HepG2 (cell line): ENCODE data around the gene DDAH2. TPM values are rescaled to one million over a fixed set of nuclear protein-coding genes. Genes with fewer than 3 reads are reported as not detected.

Source experiments
- ATF6 ChIP-seq: sonication (generic); formaldehyde crosslinking; conservative IDR thresholded peaks from 2 replicates; pipeline ENCODE4 v1.4.0; 2020; ENCODE audit warnings: missing genetic modification reagents
- CENPT ChIP-seq: sonication (generic); formaldehyde crosslinking; IDR thresholded peaks from 2 replicates; pipeline ENCODE4 v1.8.0; 2022; ENCODE audit warnings: low read depth, mild to moderate bottlenecking, moderate library complexity, missing genetic modification reagents
- DBP ChIP-seq: sonication (generic); formaldehyde crosslinking; IDR thresholded peaks from 2 replicates; pipeline ENCODE4 v1.4.0; 2020; ENCODE audit warnings: missing genetic modification reagents; ENCODE audit errors: not compliant biosample characterization
- DRAP1 ChIP-seq: IDR thresholded peaks from 2 replicates; pipeline ENCODE4 v1.6.1; 2016; ENCODE audit warnings: missing genetic modification reagents, missing compliant biosample characterization
- HMGXB4 ChIP-seq, 2 experiments: sonication (generic) in 1 of 2; formaldehyde crosslinking in 1 of 2; IDR thresholded peaks; 2 replicates each; pipeline versions ENCODE4 v1.4.0 to v1.6.1; 2018 to 2020; ENCODE audit warnings: missing genetic modification reagents in 2 of 2, borderline replicate concordance in 1 of 2, low read depth in 1 of 2, mild to moderate bottlenecking in 1 of 2, missing biosample characterization in 1 of 2
- ISL2 ChIP-seq: sonication (generic); formaldehyde crosslinking; IDR thresholded peaks from 2 replicates; pipeline ENCODE4 v1.5.0; 2020; ENCODE audit warnings: missing genetic modification reagents
- MYNN ChIP-seq: sonication (generic); formaldehyde crosslinking; IDR thresholded peaks from 2 replicates; pipeline ENCODE4 v1.4.0; 2020; ENCODE audit warnings: mild to moderate bottlenecking, low read depth, missing genetic modification reagents
- NR2F1 ChIP-seq, 2 experiments: fragments of 450-650 bp in 1 of 2; formaldehyde crosslinking in 1 of 2; IDR thresholded peaks; 2 replicates each; pipeline versions ENCODE4 v1.5.0 to v1.6.1; 2016 to 2020; ENCODE audit warnings: mild to moderate bottlenecking in 1 of 2, missing compliant biosample characterization in 1 of 2, missing genetic modification reagents in 1 of 2, moderate library complexity in 1 of 2
- PPARG ChIP-seq: conservative IDR thresholded peaks from 2 replicates; pipeline ENCODE4 v1.6.1; 2016; ENCODE audit warnings: missing biosample characterization, missing genetic modification reagents
- SAP130 ChIP-seq: IDR thresholded peaks from 2 replicates; pipeline ENCODE4 v1.6.1; 2016; ENCODE audit warnings: low read depth
- SATB2 ChIP-seq: sonication (generic); formaldehyde crosslinking; IDR thresholded peaks from 2 replicates; pipeline ENCODE4 v1.5.0; 2020; ENCODE audit warnings: missing genetic modification reagents
- SOX6 ChIP-seq, 2 experiments: fragments of 450-650 bp in 1 of 2; sonication (generic) in 1 of 2; formaldehyde crosslinking in 1 of 2; IDR thresholded peaks; 2 replicates each; pipeline versions ENCODE4 v1.4.0 to v1.6.1; 2017 to 2020; ENCODE audit warnings: antibody characterized with exemption in 1 of 2, mild to moderate bottlenecking in 1 of 2, missing genetic modification reagents in 1 of 2
- SP2 ChIP-seq: sonication (generic); formaldehyde crosslinking; IDR thresholded peaks from 2 replicates; pipeline ENCODE4 v1.5.1; 2020; ENCODE audit warnings: mild to moderate bottlenecking, missing genetic modification reagents
- SP4 ChIP-seq: sonication (generic); formaldehyde crosslinking; IDR thresholded peaks from 2 replicates; pipeline ENCODE4 v1.8.1; 2023; ENCODE audit warnings: mild to moderate bottlenecking, missing genetic modification reagents
- TOE1 ChIP-seq: sonication (generic); formaldehyde crosslinking; IDR thresholded peaks from 2 replicates; pipeline ENCODE4 v1.4.0; 2020; ENCODE audit warnings: mild to moderate bottlenecking, missing genetic modification reagents
- ZBTB3 ChIP-seq: sonication (generic); formaldehyde crosslinking; IDR thresholded peaks from 2 replicates; pipeline ENCODE4 v1.4.0; 2020; ENCODE audit warnings: low read depth, mild to moderate bottlenecking, moderate library complexity, missing genetic modification reagents, borderline replicate concordance
- ZFP37 ChIP-seq: sonication (generic); formaldehyde crosslinking; IDR thresholded peaks from 2 replicates; pipeline ENCODE4 v1.4.0; 2020; ENCODE audit warnings: missing genetic modification reagents, borderline replicate concordance
- ZNF432 ChIP-seq: sonication (generic); formaldehyde crosslinking; IDR thresholded peaks from 2 replicates; pipeline ENCODE4 v1.5.0; 2020; ENCODE audit warnings: missing genetic modification reagents, mild to moderate bottlenecking, borderline replicate concordance
- ZNF614 ChIP-seq: IDR thresholded peaks from 2 replicates; pipeline ENCODE4 v1.6.1; 2018; ENCODE audit warnings: missing biosample characterization, missing genetic modification reagents, inconsistent platforms, borderline replicate concordance
- ZNF746 ChIP-seq: sonication (generic); formaldehyde crosslinking; IDR thresholded peaks from 2 replicates; pipeline ENCODE4 v1.8.0; 2022; ENCODE audit warnings: mild to moderate bottlenecking, missing genetic modification reagents
- ZNF878 ChIP-seq: sonication (generic); formaldehyde crosslinking; IDR thresholded peaks from 2 replicates; pipeline ENCODE4 v1.8.1; 2023; ENCODE audit warnings: mild to moderate bottlenecking, missing genetic modification reagents, moderate library complexity
- polyA plus RNA-seq, 8 experiments: library from polyadenylated mRNA; depleted of rRNA in 3 of 8; stranded (reverse) in 7 of 8; unstranded in 1 of 8; fragments of >200 nt; fragmentation: Illumina TruSeq in 4 of 8; extraction: Trizol in 4 of 8; gene quantifications; 2 replicates each; pipeline versions ENCODE4 v1.2.1 to v1.2.3, GENCODE V29; 2011 to 2016; ENCODE audit warnings: low read depth in 4 of 8, missing spikeins in 1 of 8, mixed read lengths in 1 of 8; ENCODE audit not compliant: insufficient read depth in 1 of 8
- total RNA-seq, 5 experiments: library from RNA; depleted of rRNA; stranded (reverse); fragments of >200 nt; fragmentation: Illumina TruSeq; extraction: Trizol; gene quantifications; 2 replicates each; pipeline ENCODE4 v1.2.3, GENCODE V29; 2016; ENCODE audit warnings: low read depth in 1 of 5
- TF ChIP-seq, protein P1 (sequence below): sonication (generic); formaldehyde crosslinking; IDR thresholded peaks from 2 replicates; pipeline ENCODE4 v1.8.1; 2023; ENCODE audit warnings: mild to moderate bottlenecking, missing genetic modification reagents

Gene DDAH2
- total and polyA plus RNA-seq, 2 of the 13 experiments (the other 11 are each of a cell fraction or from before 2014, with no cell fraction given), result 16.4 to 21.1 TPM

DNA sequence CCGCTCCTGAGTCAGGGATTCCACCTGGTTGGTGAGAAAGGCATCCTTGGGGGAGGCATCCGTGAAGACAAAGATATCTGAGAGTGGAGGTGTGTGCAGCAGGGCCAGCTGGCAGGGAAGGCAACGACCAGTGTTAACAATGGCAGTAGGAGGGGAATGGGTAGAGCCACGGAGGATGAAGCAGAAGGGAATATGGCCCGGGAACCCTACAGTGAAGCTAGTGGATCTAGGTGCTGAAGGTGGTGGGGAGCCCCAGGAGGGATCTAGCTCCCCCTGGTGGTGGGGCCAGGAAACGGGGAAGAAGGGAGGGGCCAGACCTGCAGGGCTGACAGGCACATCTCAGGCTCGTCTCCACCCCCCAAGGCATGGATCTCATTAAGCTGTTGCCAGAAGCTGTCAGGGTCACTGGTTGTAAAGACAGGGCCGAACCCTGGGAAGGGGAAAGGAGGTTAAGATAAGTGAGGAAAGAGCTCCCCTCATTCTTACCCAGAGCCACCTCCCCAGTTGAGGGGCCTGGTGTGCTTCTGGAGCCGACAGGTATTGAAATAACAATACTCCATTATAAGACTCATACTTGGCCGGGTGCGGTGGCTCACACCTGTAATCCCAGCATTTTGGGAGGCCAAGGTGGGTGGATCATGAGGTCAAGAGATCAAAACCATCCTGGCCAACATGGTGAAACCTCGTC lies 40.7 kb upstream of the DDAH2 start (continued):
- TF ChIP-seq ATF6 (CRISPR knock-in tag), result no peak; the same call in 1 of the 2 replicates
- TF ChIP-seq PPARG (CRISPR knock-in tag), result 0 out of 2 replicates have a peak, but pooled peaks have one; percentile 10
- peak; percentile 74 to 85; a peak in 2 of 4 replicates for TF ChIP-seq HMGXB4 (CRISPR knock-in tag; IDR thresholded peaks at IDR 0.05; ENCODE audit: borderline replicate concordance in 1 of 2, low read depth in 1 of 2)
- TF ChIP-seq ZNF878 (CRISPR knock-in tag), result no peak
- TF ChIP-seq, protein P1, sequence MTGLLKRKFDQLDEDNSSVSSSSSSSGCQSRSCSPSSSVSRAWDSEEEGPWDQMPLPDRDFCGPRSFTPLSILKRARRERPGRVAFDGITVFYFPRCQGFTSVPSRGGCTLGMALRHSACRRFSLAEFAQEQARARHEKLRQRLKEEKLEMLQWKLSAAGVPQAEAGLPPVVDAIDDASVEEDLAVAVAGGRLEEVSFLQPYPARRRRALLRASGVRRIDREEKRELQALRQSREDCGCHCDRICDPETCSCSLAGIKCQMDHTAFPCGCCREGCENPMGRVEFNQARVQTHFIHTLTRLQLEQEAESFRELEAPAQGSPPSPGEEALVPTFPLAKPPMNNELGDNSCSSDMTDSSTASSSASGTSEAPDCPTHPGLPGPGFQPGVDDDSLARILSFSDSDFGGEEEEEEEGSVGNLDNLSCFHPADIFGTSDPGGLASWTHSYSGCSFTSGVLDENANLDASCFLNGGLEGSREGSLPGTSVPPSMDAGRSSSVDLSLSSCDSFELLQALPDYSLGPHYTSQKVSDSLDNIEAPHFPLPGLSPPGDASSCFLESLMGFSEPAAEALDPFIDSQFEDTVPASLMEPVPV (CRISPR knock-in tag), result no peak
- TF ChIP-seq SP4 (CRISPR knock-in tag), result peak; percentile 38; the same call in 1 of the 2 replicates
- no peak for TF ChIP-seq MYNN (CRISPR knock-in tag)
- TF ChIP-seq DRAP1 (CRISPR knock-in tag), result no peak; the same call in 1 of the 2 replicates
- TF ChIP-seq ZNF746 (CRISPR knock-in tag), result no peak
- TF ChIP-seq ZNF614 (CRISPR knock-in tag), result peak; percentile 75; the same call in 1 of the 2 replicates
- no peak for TF ChIP-seq TOE1 (CRISPR knock-in tag)
- no peak for TF ChIP-seq ZBTB3 (CRISPR knock-in tag)
- no peak for TF ChIP-seq DBP
- no peak for TF ChIP-seq NR2F1 (CRISPR knock-in tag; IDR thresholded peaks at IDR 0.05)
- TF ChIP-seq CENPT (CRISPR knock-in tag), result no peak
- 0 out of 2 replicates have a peak, but pooled peaks have one; percentile 19 for TF ChIP-seq ISL2
- no peak for TF ChIP-seq ZFP37 (CRISPR knock-in tag)
- TF ChIP-seq ZNF432, result no peak
- TF ChIP-seq SAP130 (CRISPR knock-in tag), result peak; percentile 76
- TF ChIP-seq SOX6 (IDR thresholded peaks at IDR 0.05), result no peak
- TF ChIP-seq SOX6 (CRISPR knock-in tag; IDR thresholded peaks at IDR 0.05), result peak; percentile 45; the same call in 1 of the 2 replicates
- no peak for TF ChIP-seq SATB2 (CRISPR knock-in tag)
- TF ChIP-seq SP2 (CRISPR knock-in tag), result no peak
